COLO829 (cell line): Measurements from ENCODE around the gene EXT2.

ENCODE experiments used
- DNase-seq: peaks from one replicate; pipeline ENCODE4 v3.0.0; 2012; ENCODE audit warnings: low spot score

EXT2 gene

DNA sequence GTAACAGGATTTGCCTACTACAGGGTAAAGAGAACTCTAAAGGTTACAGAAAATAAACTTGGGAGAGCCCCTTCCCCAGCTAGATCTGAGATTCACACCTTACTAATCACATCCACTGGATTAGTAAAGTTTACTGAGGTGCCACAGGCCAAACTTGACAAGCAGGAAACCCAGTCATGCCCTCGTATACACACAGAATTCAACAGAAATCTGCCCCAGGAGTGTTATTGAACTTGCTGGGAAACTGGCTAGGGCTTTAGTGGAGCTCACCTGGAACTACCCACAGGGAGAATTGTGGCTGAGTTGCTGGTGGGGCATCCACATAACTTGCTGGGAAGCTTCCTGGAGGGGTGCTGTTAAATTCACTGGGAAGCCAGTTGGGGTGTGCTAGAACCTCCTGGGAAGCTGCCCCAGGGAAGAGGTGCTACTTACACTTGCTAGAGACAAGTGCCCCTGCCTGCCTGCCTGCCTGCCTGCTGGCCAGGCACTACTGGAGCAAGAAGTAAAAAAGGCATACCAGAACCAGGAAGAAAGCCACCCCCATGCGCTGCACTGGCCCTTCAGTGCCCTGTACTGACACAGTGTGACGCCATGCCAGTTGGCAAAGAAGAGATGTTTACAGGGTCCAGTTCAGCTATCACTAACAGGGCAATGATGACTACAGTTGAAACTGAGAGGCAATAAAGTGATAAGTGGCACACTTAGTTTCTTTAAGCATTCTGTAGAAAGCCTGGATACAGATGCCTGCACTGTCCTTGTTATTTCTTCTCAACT lies 108.0 kb downstream of the EXT2 start:
- DNase-seq = no peak

DNA sequence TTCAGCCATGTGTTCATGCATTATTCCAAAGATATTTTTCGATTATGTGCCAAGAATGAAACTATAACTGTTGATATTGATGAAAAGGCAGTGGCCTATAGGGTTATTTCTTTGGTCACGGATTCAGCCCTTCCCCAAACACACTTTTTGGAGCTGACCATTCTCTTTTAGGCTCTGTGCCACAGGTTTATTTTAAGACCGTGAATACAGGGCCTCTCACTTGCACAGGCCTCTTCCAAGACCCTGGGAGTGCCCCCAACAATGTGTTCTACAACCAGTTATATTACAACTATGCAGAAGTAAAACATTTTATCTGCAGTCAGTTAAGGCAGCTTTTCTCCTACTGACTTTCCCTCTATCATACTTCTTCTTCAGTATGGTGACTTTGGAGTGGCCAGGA lies 109.9 kb downstream of the EXT2 start:
- no peak for DNase-seq

DNA sequence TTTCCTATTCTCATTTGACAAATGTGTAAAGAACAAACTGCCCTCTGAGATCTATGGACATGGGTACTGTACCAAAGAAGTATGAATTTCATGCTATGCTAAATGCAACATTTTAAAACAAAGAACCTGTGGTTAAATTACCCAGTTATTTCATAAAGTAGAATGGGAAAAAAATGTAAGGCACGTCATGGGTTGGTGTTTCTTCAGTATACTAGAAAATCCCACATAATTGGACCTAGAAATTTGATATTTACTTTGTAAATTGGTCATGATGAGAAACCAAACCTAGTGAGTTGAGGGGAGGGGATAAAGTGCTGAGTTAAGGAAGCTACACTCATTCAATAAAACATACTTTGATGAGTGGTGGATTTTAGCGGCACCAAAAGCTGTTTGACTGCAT lies 110.4 kb downstream of the EXT2 start:
- no peak for DNase-seq

DNA sequence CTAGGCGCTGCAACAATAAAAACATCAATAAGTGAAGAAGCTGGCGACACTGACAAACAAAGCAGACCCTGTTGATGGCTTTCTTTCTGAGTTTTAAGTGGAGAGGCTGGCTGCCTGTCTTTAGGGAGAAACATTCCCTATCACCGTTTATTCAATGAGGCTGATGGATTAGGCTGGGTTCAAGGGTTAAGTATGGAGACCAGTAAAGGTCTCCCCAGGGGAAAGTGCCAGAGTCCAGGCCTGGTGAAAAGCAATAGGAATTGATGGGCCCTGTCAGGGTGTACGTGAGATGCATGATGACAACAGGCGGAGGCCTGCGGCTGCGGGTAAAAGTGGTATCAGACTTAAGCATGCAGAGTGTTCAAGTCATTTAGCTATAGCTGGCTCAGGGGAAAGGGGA lies 111.8 kb downstream of the EXT2 start:
- no peak for DNase-seq

DNA sequence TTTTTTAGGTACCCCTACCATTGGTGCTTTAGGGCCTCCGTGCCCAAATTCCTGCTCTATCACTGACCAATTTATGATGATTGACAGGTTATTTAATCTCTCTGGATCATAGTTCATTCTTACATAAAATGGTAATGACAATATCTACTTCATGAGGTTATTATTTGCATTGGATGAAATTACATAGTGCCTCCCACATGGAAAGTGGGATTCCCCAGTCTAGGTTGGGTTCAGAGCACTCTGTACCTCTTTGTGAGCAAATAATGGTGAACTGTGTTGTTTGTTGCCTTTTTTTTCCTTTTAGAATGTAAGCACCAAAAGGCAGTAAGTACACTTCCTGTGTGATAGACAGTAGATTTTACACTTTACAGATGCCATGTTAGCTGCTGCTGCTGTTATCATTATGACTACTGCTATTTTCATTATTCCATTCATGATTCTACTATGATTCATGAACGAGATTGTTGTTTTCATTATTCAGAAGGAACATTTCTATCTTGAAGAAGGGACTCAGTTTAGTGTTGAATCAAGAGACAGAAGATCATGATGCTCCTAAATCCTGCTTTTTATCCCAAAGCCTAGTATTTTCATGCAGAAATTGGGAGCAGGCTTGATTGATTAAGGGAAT lies 113.6 kb downstream of the EXT2 start:
- no peak for DNase-seq

DNA sequence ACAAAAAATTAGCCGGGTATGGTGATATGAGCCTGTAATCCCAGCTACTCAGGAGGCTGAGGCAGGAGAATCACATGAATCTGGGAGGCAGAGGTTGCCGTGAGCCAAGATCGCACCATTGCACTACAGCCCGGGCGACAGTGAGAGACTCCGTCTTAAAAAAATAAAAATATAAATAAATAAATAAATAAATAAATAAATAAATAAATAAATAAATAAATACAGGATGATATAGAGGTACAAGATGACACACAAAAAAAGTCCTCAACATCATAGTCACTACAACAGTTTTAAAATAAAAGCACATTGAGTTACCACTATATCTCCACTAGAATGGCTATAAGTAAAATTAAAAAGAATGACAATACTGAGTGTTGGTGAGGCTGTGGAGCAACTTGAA lies 116.7 kb downstream of the EXT2 start:
- DNase-seq = no peak

DNA sequence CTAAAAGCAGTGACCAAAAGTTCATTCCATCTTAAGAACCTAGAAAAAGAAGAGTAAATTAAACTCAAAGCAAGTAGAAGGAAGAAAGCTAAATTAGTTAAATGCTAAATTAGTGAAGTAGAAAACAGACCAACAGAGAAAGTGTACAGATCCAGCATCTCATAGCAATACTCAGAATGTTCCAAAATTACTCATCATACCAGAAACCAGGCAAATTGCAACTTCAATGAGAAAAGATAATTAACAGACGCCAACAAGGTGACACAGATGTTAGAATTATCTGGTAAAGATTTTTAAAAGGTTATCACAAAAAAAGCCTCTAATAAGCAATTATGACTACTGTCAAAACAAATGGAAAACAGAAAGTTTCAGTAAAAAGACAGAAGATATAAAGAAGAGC lies 117.7 kb downstream of the EXT2 start:
- DNase-seq = no peak

DNA sequence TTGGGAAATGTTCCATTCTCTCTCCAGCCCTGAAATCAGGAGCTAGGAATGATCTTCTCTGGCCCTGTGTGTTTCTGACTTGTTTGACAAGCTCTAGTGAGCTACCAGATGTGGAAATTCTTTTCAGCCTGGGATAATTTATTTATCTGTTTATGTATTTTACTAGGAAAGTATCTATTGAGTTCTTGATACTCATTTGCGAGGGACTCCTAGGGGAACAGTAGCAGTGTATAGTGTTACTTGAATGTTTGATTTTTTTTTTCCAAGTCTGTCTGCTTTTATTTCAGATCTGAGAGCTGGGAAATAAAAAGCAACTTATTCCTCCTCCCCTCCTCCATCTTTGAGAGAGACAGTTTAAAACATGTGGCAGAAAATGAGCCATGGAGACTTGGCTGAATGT lies 122.0 kb downstream of the EXT2 start:
- DNase-seq = no peak

DNA sequence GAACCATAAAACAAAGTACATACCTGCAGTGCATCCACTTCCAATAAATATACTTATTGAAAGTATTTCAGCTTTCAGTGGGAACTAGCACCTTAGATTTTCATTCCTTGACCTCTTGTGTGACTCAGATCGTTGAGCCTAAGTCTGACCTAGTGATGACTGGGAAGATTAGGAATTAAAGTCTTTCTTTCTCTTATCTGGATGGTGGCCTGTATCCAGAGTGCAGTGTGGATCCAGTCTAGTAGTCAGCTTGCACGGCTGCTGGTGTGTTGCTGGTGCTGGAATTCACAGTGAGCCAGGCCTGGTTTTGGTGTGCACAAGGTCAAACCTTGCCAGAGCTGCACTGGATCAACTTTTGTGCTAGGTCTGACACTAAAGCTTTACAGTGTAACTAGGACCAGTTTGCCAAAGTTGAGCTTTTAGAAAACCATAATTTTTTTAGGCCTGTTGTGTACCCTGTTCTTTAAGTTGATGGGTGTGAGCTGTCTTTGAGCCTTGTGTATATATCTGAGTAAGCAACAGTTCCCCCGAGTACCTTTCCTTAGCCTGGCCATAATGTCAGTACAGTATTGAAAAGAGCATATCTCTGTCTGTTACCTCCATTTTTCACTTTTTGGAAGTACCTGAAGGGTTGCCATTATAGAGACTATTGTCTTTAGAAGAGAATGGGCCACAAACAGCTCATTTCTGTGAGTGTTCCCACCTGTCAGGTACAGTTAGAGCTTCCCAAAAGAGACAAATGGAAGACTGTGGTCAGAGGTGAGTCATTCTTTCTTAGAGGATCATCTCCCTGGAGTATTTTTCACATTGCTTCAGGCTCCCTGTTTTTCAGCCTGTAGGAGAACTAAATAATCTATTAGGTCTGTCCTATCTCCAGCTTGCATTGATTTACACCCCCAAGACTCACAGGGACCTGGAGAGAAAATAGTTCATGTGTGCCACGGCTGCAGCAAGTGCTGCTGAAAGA lies 124.6 kb downstream of the EXT2 start:
- DNase-seq = no peak

DNA sequence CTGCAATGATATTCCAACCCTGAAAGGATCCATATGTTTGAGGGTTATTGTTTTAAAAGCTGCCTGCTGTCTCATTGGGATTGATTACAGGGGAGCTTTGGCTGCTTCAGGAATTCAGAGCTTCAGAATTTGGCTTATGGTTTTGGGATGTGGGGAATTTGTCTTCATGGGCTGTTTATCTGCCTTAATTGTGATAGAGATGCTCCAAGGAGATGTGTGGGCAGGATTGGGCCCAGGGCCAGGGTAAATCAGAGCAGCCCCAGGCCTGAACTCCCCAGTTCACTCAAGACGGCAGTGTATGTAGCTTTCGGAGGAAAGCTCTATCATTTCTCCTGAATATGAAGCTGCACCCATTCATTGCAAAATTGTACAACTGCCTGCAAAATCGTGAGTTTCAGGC lies 126.0 kb downstream of the EXT2 start:
- DNase-seq = no peak

DNA sequence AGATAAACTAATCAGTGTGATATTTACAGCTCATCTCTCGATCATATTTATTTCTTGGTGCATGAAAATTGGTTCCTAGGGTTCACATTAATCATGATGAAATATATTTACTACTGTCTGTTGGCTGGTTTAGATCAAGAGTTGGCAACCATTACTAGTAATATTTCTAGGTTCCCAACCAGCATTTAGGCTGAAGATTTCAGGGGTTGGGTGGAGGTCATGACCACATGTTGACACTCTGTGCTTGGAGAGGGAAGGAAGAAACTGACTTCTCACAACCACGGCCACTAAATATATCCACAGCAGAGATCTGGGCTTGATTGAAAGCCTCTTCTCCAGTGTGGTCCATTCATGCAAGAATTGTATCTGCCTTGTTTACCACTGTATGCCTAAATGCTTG lies 126.5 kb downstream of the EXT2 start:
- no peak for DNase-seq

DNA sequence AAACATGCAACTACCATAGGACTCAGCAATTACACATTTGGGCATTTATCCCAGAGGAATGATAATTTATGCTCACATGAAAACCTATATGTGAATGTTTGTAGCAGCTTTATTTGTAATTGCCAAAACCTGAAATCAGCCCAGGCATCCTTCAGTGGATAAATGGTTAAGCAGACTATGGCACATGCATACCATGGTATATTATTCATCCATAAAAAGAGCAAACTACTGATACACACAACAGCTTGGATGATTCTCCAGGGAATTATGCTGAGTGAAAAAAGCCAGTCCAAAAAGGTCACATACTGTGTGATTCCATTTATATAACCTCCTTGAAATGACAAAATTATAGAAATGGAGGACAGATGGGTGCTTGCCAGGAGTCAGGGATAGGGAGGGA lies 127.8 kb downstream of the EXT2 start:
- no peak for DNase-seq

DNA sequence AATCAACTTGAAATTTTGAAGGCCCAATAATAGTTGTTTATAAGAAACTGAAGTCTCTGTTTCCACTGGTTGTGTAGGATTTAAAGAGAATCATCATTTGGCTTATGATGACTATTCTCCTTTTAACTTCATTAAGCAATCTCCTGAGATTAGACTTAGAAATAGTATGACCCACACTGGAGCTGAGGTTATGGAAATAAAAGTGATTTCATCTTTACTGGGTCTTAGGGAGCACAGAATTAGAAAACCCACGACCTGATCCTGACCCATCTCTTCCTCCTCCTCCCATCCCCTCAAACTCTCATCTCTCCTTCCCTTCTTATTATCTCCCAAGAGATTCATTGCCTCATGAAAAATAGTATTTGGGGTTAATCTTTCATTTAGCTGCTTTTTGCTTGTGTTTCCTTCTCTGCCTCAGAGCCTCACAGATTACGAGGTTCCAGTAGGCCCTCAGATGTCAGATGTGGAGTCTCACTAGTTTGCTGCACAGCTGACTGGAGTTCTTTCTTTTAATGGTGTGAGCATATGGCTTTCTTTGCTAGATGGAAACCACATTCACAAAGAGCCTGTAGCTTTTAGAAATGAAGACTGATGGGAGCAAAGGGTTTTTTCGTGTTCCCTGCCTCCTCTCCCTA lies 129.5 kb downstream of the EXT2 start:
- no peak for DNase-seq

DNA sequence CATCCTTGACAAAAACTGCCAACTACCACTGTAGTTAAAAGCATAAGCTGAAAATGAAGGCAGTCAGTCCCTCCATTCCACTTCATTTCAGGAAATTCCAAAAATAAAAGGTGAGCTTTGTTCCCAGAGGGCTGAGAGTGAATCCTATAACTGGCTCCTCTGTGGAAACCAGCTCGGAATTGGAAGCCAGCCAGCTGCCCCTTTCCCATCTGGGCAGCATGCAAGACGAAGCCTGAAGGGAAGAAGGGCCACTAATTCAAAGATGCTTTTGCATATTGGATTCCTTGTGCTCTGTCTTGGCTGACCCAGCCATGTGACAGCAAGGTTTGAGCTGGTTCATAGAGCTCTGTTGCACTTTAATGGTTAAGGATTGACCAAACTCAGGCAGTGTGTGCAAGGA lies 131.0 kb downstream of the EXT2 start:
- DNase-seq = peak; percentile 72

DNA sequence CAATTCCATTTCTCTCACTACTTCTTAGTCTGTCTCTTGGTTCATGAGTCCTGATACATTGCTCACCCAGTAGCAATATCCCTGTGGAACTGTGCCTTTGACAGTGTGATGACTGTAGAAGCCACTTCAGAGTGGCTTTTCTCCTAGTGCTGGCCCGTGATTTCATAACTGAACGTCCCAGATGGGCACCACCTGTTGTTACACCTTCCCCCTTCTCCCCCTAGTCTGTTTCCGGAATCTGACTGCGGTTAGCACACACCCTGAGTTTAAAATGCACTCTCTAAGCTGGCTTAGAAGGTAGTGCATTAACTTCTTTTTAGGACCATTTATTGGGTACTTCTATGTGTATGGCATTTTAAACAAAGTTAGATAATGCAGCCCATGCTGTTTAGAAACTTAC lies 131.5 kb downstream of the EXT2 start:
- DNase-seq = no peak

DNA sequence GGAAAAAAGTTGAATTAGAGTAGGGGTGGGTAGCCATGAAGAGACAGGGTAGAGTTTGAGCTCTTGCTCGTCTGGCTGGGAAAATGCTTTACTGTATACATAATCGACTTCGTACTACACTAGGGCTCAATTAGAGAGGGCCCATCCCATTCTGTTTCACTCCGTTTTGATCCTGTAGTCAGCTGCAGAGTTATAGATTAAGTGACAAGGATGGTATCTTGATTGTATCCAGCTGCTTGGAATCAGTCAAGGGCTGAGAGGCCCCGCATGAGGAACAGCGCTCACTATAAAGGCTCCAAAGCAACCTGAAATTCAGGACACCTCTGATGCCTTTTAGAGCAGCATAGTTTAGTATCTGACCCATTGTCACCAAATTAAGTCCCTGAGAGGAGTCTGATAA lies 132.9 kb downstream of the EXT2 start:
- no peak for DNase-seq

DNA sequence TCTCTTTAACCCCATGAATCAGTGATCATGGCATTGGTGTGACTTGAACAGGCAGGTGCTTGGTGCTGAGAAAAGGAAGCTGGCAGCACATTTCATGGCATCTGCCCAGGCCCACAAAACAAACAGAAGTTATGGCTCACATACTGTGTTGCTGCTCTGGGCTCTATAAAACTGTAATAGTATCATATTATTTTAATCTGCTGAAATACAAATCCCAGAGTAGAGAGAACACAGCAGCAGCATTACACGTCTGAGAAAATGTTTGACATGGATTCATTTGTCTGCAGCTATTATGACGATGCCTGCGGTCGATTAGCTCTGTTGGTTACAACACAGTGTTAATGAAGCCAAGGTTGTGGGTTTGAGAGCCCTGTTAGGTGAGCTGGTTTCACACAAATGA lies 133.6 kb downstream of the EXT2 start:
- DNase-seq = no peak

DNA sequence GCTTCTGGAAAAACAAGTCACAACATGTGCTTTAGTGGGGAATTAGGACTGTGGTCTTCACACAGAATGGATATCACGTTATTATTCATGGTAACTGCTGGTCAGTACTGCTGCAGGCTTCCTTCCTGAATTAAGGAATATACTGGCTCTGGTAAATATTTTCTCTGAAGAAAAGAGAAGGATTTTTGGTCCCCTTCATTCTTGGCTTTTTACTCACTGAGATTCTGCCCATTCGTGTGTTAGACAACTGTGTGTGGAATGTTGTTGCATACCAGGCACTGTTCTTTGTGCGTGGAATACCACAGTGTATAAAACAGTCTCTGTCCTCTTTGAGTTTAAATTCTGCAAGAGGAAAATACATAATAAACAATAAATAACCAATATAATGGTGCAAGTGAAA lies 134.1 kb downstream of the EXT2 start:
- no peak for DNase-seq

DNA sequence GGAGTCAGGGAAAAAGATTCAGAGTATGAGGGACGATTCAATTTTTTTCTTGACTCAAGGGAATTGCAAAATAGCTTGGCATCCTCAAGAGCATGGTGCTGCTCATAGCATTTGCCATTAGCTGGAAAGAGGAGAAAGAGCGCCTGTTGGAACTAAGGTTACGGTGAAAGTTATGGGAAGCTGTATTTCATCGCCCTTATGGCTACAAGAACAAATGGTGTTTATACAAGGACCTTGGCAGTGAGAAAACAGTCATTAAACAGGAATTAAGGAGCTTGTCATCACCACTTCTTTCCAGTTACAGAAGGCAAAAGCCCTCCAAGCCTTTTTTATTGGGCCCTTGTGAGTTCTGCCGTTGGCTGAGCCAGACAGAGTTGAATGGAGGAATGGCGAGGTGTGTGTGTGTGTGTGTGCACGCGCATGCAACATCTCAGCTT lies 140.3 kb downstream of the EXT2 start:
- no peak for DNase-seq

DNA sequence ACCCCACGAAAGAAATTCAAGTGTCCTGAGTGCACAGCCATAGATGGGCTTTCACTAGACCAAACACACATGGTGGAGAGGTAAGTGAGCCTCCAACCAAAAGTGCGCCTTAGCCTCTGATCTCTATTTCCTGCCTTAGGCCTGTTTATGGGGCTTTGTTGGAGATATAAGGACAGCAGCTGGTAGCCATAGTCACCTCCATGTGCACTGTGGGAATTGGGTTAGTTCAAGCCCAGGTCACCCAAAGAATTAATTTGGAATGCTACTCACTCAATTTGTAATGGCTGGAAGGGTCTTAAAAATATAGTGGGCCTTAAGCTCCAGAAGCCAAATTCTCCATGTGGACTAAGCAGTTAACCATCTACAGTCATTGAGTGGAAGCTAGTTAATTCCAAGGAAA lies 140.8 kb downstream of the EXT2 start:
- no peak for DNase-seq

DNA sequence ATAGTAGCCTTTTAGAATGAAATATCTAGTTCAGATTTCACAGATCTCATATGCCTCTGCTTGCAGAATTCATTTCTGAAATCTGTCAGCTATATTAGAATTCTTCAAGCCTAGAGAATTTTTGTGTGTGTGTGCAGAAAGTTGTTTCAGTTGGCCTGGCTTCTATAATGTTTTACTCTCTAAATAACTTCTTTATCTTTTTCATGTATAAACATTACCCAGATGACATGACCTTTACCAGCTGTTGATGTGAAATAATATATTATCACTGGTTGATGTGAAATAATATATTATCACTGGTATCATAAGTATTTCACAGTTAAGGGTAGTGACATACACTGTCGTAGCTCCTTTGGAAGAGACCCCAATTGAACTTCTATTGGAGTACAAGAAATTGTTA lies 141.7 kb downstream of the EXT2 start:
- no peak for DNase-seq

DNA sequence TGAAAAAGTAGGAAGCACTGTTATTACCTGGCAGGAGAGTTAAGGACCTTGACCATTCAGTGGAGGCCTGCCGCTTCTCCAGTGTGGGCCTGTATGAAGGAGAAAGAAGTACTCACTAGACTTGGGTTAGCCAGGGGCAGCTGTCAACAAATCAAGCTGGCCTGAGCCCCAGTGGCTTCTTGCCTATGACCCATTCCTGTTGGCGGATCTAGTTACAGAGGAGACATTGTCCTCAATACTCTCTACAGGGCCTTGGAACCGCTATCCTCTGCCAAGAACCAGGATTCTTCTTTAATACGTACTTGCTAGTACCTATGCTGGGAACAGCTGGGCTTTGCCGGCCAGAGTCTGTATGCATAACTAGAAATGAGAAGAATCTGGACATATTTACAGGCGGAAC lies 146.4 kb downstream of the EXT2 start:
- DNase-seq = no peak
